K562 (cell line): Measurements from ENCODE around the gene GMDS. TPM values are rescaled to one million over a fixed set of nuclear protein-coding genes. Genes with fewer than 3 reads are reported as not detected.

Source experiments
- CHAMP1 ChIP-seq: fragments of 450-650 bp; IDR thresholded peaks from 2 replicates; pipeline ENCODE4 v1.6.1; 2016; ENCODE audit warnings: mild to moderate bottlenecking
- EP400 ChIP-seq: fragments of 450-650 bp; IDR thresholded peaks from 2 replicates; pipeline ENCODE4 v1.6.1; 2017; ENCODE audit warnings: antibody characterized with exemption, mild to moderate bottlenecking, moderate library complexity
- FUS ChIP-seq: fragments of 200-400 bp; formaldehyde crosslinking; optimal IDR thresholded peaks from 2 replicates; pipeline ENCODE3; 2017; ENCODE audit warnings: low read depth, low read length
- SFPQ ChIP-seq: fragments of 200-400 bp; formaldehyde crosslinking; IDR thresholded peaks from 2 replicates; pipeline ENCODE4 v1.6.1; 2017; ENCODE audit warnings: mild to moderate bottlenecking, low read depth, low read length, moderate library complexity
- TCF7 ChIP-seq: sonication (generic); IDR thresholded peaks from 2 replicates; pipeline ENCODE4 v1.6.1; 2016; ENCODE audit warnings: antibody characterized with exemption, borderline replicate concordance
- XRCC3 ChIP-seq: fragments of 450-650 bp; IDR thresholded peaks from 2 replicates; pipeline ENCODE4 v1.6.1; 2017; ENCODE audit warnings: mild to moderate bottlenecking, moderate library complexity
- ZBTB5 ChIP-seq: fragments of 450-650 bp; IDR thresholded peaks from 2 replicates; pipeline ENCODE4 v1.6.1; 2017; ENCODE audit warnings: antibody characterized with exemption
- ZNF347 ChIP-seq: fragments of 450-650 bp; formaldehyde crosslinking; IDR thresholded peaks from 2 replicates; pipeline ENCODE4 v1.4.0; 2020; ENCODE audit warnings: low read depth, mild to moderate bottlenecking, moderate library complexity
- polyA plus RNA-seq, 8 experiments: library from polyadenylated mRNA; depleted of rRNA in 4 of 8; stranded (reverse) in 5 of 8; unstranded in 3 of 8; fragments of >200 nt; fragmentation: Nextera tagmentation in 2 of 8; fragmentation: Illumina TruSeq in 1 of 8; extraction: Ambion mirVana in 2 of 8; extraction: Trizol in 1 of 8; gene quantifications; 2 replicates each; pipeline versions ENCODE4 v1.2.1 to v1.2.3, GENCODE V29; 2011 to 2014; ENCODE audit warnings: inconsistent platforms in 1 of 8, missing spikeins in 1 of 8
- total RNA-seq, 7 experiments: library from RNA; depleted of rRNA in 6 of 7; stranded (reverse); fragments of >200 nt in 6 of 7; fragmentation: Illumina TruSeq in 2 of 7; extraction: Trizol in 2 of 7; gene quantifications; 2 replicates each; pipeline versions ENCODE4 v1.2.1 to v1.2.3, GENCODE V29; 2011 to 2021; ENCODE audit warnings: low replicate concordance in 1 of 7

Gene GMDS
- total and polyA plus RNA-seq, 9 of the 15 experiments (the other 6 are each of a cell fraction or from before 2014, with no cell fraction given): 0.48 to 31.8 (median 13.4) TPM

- TF ChIP-seq XRCC3 (no peak), TCF7 (no peak), CHAMP1 (no peak), ZNF347 (no peak), SFPQ (no peak), FUS (no peak), EP400 (no peak), ZBTB5 (no peak)
- TF ChIP-seq, all 486 proteins: peak for 0
Observed at GRCh38 chr6:1940381-1940780, 305.0 kb downstream of the GMDS start (continued).
